Ishikawa (cell line): ENCODE results near the gene THOC7.

Experiments used
- CEBPB ChIP-seq: IDR thresholded peaks from 2 replicates; pipeline ENCODE4 v1.6.1; 2012
- CREB1 ChIP-seq: IDR thresholded peaks from 2 replicates; pipeline ENCODE4 v1.6.1; 2012; ENCODE audit warnings: low read depth
- EGR1 ChIP-seq: IDR thresholded peaks from 2 replicates; pipeline ENCODE4 v1.6.1; 2012
- EP300 ChIP-seq: IDR thresholded peaks from 2 replicates; pipeline ENCODE4 v1.6.1; 2012; ENCODE audit warnings: borderline replicate concordance
- FOXM1 ChIP-seq: IDR thresholded peaks from 2 replicates; pipeline ENCODE4 v1.6.1; 2012; ENCODE audit warnings: low read depth, borderline replicate concordance
- MAX ChIP-seq: IDR thresholded peaks from 2 replicates; pipeline ENCODE4 v1.6.1; 2012
- NFIC ChIP-seq: IDR thresholded peaks from 2 replicates; pipeline ENCODE4 v1.6.1; 2012
- RAD21 ChIP-seq: IDR thresholded peaks from 2 replicates; pipeline ENCODE4 v1.6.1; 2012; ENCODE audit warnings: low read depth
- REST ChIP-seq: IDR thresholded peaks from 2 replicates; pipeline ENCODE4 v1.6.1; 2012; ENCODE audit warnings: low read depth, mild to moderate bottlenecking
- TAF1 ChIP-seq: IDR thresholded peaks from 2 replicates; pipeline ENCODE4 v1.6.1; 2012; ENCODE audit warnings: low read depth, mild to moderate bottlenecking
- TCF12 ChIP-seq: IDR thresholded peaks from 2 replicates; pipeline ENCODE4 v1.6.1; 2012; ENCODE audit warnings: low read depth
- TEAD4 ChIP-seq: IDR thresholded peaks from 2 replicates; pipeline ENCODE4 v1.6.1; 2012
- YY1 ChIP-seq: IDR thresholded peaks from 2 replicates; pipeline ENCODE4 v1.6.1; 2012; ENCODE audit warnings: low read depth
- ZBTB7A ChIP-seq: IDR thresholded peaks from 2 replicates; pipeline ENCODE4 v1.6.1; 2012; ENCODE audit warnings: low read depth
- TF ChIP-seq, protein P1 (sequence below): IDR thresholded peaks from 2 replicates; pipeline ENCODE4 v1.6.1; 2012

THOC7 gene

DNA sequence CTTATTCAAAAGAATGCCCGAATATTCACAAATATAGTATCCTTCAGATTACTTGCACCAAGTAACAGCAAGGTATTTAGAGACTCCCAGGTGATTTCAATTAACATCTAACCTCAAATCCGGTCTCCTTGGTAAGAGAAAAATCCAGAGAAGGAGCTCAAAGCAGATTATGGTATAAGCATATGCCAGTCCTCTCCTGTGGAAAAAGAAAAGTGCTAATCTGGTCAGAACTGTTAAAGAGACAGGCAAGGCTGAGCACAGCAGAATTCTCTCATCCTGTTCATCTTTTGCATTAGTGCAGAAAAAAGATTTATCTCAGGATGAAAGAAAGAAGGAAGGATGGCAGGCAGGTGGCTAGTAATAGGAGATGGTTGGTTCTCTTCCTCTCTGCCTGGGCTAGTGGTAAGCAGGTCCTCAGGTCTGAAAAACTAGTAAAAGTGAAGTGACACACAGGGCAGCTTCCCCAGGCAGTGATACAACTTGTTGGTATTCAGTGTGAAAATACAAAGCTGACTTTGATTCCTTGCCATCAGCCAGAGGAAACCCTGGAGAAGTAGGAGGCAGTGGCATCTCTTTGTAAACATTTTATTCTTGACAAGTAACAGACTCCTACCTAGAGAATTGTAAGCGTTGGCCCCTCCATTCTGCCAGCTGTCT lies 14.3 kb upstream of the THOC7 start:
- TF ChIP-seq CEBPB (no peak), MAX (no peak), EGR1 (no peak), NFIC (no peak), REST (no peak), TEAD4 (no peak)

DNA sequence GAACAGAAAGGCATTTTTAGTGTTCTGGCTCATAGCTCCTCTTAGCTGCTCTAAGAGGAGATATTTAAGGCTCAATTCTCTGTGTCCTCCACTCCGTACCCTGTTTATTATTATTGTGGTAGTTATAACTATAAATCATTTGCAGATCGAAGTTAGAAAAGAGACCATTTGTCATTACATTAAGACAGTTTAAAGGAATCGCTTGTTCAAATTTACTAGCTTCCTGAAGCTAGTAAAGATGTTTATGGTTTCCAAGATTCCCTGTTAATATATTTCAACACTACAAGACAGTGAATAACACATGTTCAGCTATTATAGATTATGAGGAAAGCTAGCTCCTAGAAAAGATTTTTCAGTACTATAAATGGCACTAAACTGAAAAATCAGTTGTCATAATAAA lies 12.7 kb upstream of the THOC7 start:
- TF ChIP-seq REST (no peak), FOXM1 (no peak)

DNA sequence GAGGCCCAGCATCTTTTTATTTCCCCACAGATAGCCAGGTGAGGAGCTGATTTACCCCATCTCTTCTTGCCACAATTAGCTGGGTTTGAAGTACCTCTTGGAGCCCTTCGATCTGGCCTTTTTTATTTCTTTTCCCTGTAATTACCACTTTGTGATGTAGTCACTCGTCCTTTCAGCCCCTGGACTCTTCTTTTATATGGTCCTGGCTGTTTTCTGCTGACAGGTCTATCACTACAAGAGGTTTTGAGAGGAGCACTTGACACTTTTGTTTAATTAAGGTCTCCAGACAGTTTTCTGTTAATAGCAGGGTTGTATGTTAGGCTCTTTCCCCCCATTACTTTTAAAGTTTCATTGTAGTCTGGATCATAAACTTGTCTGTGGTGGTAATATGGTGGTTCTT lies 11.9 kb upstream of the THOC7 start:
- no peak for TF ChIP-seq ZBTB7A
- no peak for TF ChIP-seq REST
- no peak for TF ChIP-seq TAF1
- no peak for TF ChIP-seq TEAD4
- TF ChIP-seq FOXM1 = no peak
- TF ChIP-seq TCF12 = no peak
- TF ChIP-seq EGR1 = no peak
- no peak for TF ChIP-seq MAX
- TF ChIP-seq YY1 = no peak
- no peak for TF ChIP-seq NFIC
- no peak for TF ChIP-seq RAD21
- TF ChIP-seq, protein P1, sequence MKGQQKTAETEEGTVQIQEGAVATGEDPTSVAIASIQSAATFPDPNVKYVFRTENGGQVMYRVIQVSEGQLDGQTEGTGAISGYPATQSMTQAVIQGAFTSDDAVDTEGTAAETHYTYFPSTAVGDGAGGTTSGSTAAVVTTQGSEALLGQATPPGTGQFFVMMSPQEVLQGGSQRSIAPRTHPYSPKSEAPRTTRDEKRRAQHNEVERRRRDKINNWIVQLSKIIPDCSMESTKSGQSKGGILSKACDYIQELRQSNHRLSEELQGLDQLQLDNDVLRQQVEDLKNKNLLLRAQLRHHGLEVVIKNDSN = no peak

GRCh38 chr3:63874769-63875168 lies 11.2 kb upstream of the THOC7 start:
- TF ChIP-seq, protein P1 = no peak
- TF ChIP-seq EP300 = no peak
- no peak for TF ChIP-seq TAF1
- no peak for TF ChIP-seq YY1
- no peak for TF ChIP-seq CREB1
- no peak for TF ChIP-seq TCF12
- no peak for TF ChIP-seq MAX
- no peak for TF ChIP-seq ZBTB7A
- TF ChIP-seq EGR1 = no peak
- no peak for TF ChIP-seq CEBPB
- no peak for TF ChIP-seq TEAD4
- no peak for TF ChIP-seq NFIC
- TF ChIP-seq RAD21 = no peak
- TF ChIP-seq FOXM1 = no peak
- TF ChIP-seq REST = no peak
